ENCODE results near the gene PAPOLA. TPM values are rescaled to one million over a fixed set of nuclear protein-coding genes. Genes with fewer than 3 reads are reported as not detected.
"Not testable (repeated sequence)": the region's sequence is repeated elsewhere in the genome, so short reads cannot be mapped to it uniquely, and the experiment has no call there.

The PAPOLA gene
- total RNA-seq, 1 donor from 2014 or later, result 62.7 TPM

- ATAC-seq, result no peak
- DNase-seq (ENCODE audit: low spot score), result no peak
These were observed 904 bp upstream of the PAPOLA start for GRCh38 chr14:96501217-96501739.

GRCh38 chr14:96502621-96503305 lies 581 bp downstream of the PAPOLA start:
- ATAC-seq (peak; percentile 49), DNase-seq (ENCODE audit: low spot score) (peak; percentile 67)

GRCh38 chr14:96503306-96503679 lies 1.1 kb downstream of the PAPOLA start:
- ATAC-seq (no peak), DNase-seq (ENCODE audit: low spot score) (no peak)

- not testable (repeated sequence) for ATAC-seq; DNase-seq (ENCODE audit: low spot score)
These were observed 2.2 kb downstream of the PAPOLA start for GRCh38 chr14:96504353-96504752.

GRCh38 chr14:96507723-96508122 lies 5.5 kb downstream of the PAPOLA start:
- no peak for ATAC-seq

GRCh38 chr14:96508900-96509299 lies 6.7 kb downstream of the PAPOLA start:
- DNase-seq (ENCODE audit: low spot score), result no peak
- ATAC-seq, result peak; percentile 9

More at GRCh38 chr14:96507723-96508122, 5.5 kb downstream of the PAPOLA start:
- no peak for DNase-seq (ENCODE audit: low spot score)

- no peak for ATAC-seq
- no peak for DNase-seq (ENCODE audit: low spot score)
These were observed 7.4 kb downstream of the PAPOLA start for GRCh38 chr14:96509457-96510090.

- ATAC-seq (no peak), DNase-seq (ENCODE audit: low spot score) (no peak)
These were observed 9.0 kb downstream of the PAPOLA start for GRCh38 chr14:96511146-96511545.

GRCh38 chr14:96511667-96512066 lies 9.5 kb downstream of the PAPOLA start:
- no peak for DNase-seq (ENCODE audit: low spot score)
- peak; percentile 37 for ATAC-seq

GRCh38 chr14:96512122-96512521 lies 9.9 kb downstream of the PAPOLA start:
- DNase-seq (ENCODE audit: low spot score), result no peak
- ATAC-seq, result no peak

GRCh38 chr14:96512602-96513397 lies 10.6 kb downstream of the PAPOLA start:
- DNase-seq (ENCODE audit: low spot score) (no peak), ATAC-seq (peak; percentile 81)

GRCh38 chr14:96514694-96515093 lies 12.5 kb downstream of the PAPOLA start:
- DNase-seq (ENCODE audit: low spot score) (no peak), ATAC-seq (no peak)

GRCh38 chr14:96515731-96516130 lies 13.5 kb downstream of the PAPOLA start:
- no peak for ATAC-seq

GRCh38 chr14:96516351-96516750 lies 14.2 kb downstream of the PAPOLA start:
- ATAC-seq (no peak), DNase-seq (ENCODE audit: low spot score) (no peak)

More at GRCh38 chr14:96515731-96516130, 13.5 kb downstream of the PAPOLA start:
- DNase-seq (ENCODE audit: low spot score), result no peak

- ATAC-seq (no peak), DNase-seq (ENCODE audit: low spot score) (no peak)
These were observed 17.8 kb downstream of the PAPOLA start for GRCh38 chr14:96519970-96520369.

GRCh38 chr14:96525452-96525851 lies 23.3 kb downstream of the PAPOLA start:
- no peak for DNase-seq (ENCODE audit: low spot score)
- no peak for ATAC-seq

- ATAC-seq (peak; percentile 59), DNase-seq (ENCODE audit: low spot score) (no peak)
These were observed 30.4 kb downstream of the PAPOLA start for GRCh38 chr14:96532632-96533031.

- no peak for DNase-seq (ENCODE audit: low spot score)
- ATAC-seq, result no peak
These were observed 34.6 kb downstream of the PAPOLA start for GRCh38 chr14:96536807-96537206.

- ATAC-seq, result peak; percentile 72
- DNase-seq (ENCODE audit: low spot score), result no peak
These were observed 36.2 kb downstream of the PAPOLA start for GRCh38 chr14:96538097-96538989.

- DNase-seq (ENCODE audit: low spot score) (no peak), ATAC-seq (peak; percentile 69)
These were observed 36.8 kb downstream of the PAPOLA start for GRCh38 chr14:96538990-96539317.

Measured in left lobe of liver (tissue), 2 donors.